HL-60/S4 treated with phorbol 12-myristate 13-acetate at 8.2 ng/mL for 4 days and 3 days (cell line): ENCODE data around the gene MSMO1.

Source experiments
- in situ Hi-C: fragments of 300-500 bp; cut with MboI; formaldehyde crosslinking; loops from 2 replicates; pipeline ENCODE4 v1.15.0; 2022; ENCODE audit warnings: low sequenced_read_pairs

Gene MSMO1

DNA sequence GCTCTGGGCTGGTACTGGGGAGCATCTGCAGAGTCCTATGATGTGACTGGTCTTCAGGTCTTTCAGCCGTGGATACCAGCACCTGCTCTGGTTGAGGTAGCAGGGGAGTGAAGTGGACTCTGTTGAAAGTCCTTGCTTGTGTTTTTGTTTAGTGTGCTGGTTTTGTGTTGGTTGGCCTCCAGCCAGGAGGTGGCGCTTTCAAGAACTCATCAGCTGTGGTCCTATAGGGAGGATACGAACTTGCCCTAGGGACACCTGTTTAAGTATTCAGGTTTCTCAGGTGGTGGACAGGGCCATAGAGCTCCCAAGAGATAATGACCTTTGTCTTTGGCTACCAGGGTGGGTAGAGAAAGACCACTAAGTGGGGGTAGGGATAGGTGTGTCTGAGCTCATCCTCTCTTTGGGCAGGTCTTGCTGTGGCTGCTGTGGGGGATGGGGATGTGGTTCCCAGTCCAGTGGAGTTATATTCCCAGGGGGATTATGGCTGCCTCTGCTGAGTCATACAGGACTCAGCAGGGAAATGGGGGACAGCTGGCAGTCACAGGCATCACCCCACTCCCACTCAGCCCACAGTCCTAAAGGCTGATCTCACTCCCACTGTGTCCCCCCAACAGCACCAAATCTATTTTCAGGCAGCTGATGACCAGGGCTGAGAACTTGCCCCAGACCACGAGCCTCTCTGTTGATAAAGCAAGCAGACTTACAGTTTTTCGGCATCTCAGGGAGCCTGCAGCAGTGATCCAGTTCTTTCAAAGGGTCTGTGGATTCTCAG, 24.1 kb downstream of the MSMO1 start:
- in situ Hi-C loops: no loop called here

DNA sequence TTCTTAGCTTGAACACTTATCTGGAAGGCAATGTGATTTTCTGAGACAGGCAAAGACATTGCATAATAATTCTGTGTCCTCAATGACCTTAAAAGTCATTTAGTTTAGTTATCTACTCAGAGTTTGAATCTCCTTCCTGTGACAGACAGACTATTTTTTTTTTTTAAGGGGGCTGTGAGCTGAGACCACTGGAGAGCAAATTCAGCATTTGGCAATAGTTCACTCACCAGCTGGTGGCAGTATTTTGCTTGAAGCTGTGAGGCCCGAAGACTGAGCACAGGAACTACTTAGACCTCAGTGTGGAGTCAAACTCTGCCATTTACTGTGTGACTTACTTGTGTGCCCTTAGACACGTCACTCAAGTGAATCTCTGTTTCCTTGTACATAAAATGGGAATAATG, 28.4 kb downstream of the MSMO1 start:
- in situ Hi-C loops: no loop called here

DNA sequence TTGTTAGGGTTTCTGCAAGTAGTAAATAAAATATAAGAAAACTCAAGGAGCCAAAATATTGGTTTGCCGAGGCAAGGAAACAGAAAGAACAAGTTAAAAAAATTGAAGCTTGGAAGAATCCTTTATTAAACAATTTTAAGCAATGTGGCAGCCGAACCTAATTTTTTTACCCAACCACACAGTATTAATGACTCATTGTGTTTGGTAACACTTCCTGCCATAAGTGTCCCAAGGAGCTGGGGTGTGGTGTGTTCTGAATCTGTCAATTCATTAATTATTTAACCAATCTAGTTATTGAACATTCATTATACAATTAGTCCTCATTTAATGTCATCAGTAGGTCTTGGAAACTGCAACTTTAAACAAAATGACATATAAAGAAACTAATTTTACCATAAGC, 32.0 kb downstream of the MSMO1 start:
- in situ Hi-C loops: no loop called here

DNA sequence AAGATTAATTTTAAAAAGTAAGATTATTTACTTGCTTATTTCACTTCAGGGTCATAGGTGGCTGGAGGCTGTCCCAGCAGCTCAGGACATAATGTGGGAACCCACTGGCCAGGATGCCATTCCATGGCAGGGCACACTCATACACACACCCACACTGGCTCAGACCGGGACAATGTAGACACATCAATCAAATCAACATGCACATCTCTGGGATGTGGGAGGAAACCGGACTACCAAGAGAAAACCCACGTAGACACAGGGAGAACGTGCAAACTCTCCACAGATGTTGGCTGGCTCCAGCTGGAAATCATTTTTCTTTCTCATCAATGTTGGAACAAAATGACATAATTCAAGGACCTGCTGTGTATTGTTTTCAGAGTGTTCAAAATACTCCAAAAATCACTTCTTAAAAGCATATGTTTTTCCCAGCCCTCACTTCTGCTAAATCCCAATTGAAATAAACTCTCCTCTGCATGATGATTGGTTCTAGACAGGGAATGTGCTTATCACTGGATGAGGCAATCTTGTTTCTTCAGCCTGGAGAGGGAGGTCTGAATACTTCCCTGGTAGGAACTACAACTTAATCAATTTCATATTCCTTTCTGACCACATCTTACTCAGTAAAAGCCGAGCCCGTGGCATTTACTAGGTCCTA, 32.7 kb downstream of the MSMO1 start:
- in situ Hi-C loops: no loop called here

DNA sequence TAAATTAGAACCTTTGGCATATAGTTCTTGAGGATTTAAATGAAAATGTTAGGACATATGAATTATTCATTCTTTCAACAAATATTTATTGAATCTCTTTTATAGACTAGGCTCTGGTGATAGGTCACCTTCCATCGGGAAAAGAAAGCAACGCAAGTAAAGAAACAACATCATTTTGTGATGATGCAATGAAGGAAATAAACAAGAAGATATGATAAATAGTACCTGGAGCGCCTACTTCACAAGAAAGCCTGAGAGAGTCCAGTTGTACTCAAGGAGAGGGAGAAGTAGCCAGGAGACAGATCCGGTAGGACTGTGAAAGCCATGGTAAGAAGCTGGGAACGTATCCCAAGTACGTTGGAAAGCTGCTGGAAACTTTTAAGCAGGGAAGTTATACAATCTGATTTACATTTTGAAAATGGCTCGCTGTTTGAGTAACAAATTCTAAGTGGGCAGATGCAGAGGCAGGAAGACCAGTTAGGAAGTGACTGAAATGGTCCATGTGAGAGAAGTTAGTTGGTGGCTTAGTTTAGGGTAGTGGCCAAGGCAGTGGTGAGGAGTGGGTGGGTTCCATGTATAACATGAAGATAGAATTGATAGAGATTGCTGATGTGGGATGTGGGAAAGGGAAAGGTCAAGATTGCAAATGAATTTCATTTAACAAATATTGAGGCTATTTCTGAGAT, 33.7 kb downstream of the MSMO1 start:
- in situ Hi-C loops: no loop called here

DNA sequence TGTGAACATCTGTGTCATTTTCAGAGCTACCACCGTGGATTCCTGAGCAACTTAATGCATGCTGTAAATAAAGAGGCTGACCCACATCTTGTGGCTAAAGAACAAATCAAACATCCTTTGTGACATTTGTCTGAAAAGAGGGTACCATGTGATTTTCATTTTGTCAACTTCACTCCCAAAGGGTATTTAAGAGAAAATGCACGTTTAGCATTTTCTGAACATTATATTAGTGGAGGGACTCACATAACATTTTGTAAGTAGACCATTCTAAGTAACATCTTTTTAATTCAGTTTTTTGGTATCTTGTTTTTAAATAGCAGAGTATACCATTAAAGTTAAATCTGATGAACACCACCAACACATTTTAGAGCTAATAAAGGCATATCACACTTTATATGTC, 34.3 kb downstream of the MSMO1 start:
- in situ Hi-C loops: no loop called here

DNA sequence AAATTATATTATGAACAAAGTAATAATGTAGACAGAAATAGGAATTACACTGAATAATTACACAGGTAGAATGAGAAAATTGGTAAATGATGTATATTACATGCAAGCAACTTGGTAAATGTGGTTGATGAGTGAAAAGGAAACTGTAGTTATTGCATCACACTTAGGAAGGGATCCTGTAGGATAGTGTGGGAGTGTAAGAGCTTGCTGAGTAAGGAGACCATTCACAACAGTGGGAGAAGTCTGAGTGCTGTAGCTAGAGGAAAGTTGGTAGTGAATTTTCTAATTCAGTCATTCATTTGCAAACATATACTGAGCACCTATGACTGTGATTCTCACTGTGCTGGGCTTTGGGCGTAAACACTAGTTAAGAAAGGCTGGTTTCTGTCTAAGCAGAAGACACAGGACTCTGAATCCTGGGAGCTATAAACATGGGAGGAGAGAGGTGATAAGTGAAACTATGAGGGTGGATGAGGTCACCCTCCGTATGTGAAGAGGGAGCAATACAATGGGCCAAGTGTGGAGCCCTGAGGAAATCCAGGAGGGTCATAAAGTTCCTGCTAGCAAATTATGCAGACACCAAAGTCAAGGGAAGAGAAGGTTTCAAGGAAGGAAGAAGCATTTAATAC, 37.1 kb downstream of the MSMO1 start:
- in situ Hi-C loops: no loop called here

DNA sequence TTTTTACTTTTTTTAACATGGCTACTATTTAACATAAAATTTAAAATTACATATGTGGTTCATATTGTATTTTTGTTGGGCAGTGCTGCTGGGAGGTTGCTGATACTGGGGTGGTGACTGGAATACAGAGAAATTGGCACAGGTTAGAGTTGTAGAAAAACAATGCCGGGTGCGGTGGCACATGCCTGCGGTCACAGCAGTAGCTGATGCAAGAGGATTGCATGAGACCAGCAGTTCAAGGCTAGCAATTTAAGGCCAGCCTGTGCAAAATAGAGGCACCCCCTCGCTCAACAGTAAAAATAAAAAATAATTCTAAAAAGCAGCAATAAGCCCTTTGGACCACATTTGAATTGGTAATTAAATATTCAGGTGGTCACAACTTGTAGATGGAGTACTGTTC, 39.6 kb downstream of the MSMO1 start:
- in situ Hi-C loops: no loop called here

DNA sequence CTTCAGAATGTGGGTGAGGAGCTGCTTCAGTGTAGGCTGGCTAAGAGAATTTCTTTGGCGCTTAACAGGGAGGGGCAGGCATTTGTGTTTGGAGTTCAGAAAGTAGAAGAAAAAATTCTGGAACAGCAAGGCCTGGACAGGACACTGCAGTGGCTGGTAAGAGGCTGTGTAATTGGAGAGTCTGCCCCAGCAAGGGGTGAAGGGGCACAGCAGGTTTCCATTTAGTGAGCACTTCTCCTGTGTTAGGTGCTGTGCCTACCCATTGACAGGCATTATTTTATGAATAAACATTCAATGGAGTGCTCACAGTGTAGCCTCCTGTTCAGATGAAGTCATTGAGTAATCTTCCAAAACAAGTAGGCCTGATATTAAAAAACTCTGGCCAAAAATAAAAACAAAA, 40.6 kb downstream of the MSMO1 start:
- in situ Hi-C loops: no loop called here

DNA sequence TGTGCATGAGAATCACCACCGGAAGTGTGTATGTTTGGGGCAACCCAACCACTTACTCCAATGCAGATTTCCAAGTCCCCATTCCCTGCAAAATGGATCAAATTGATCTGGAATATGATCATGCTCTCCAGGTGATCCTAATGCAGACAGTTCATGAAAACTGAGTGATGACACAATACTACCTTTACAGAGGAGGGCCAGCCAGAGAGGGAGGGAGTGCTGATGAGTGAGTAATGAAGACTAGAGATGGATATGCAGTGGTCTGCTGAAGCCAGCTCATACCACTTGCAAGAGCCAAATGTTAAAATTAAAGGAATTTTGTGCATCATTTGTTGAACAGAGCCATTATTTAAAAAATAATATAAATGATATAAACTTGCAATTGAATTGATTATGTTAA, 41.1 kb downstream of the MSMO1 start:
- in situ Hi-C loops: no loop called here

DNA sequence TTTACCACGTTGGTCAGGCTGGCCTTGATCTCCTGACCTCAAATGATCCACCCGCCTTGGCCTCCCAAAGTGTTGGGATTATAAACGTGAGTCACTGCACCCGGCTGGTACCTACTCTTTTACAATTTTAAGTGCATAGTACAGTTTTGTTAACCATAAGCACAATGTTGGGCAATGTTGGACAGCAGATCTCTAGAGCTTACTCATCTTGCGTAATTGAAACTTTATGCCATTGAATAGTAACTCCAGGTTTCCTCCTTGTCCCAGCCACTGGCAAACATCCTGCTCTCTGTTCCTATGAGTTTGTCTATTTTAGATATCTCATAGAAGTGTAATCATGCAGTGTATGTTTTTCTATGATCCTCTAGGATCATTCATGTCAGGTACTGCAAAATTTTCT, 42.1 kb downstream of the MSMO1 start:
- in situ Hi-C loops: no loop called here

DNA sequence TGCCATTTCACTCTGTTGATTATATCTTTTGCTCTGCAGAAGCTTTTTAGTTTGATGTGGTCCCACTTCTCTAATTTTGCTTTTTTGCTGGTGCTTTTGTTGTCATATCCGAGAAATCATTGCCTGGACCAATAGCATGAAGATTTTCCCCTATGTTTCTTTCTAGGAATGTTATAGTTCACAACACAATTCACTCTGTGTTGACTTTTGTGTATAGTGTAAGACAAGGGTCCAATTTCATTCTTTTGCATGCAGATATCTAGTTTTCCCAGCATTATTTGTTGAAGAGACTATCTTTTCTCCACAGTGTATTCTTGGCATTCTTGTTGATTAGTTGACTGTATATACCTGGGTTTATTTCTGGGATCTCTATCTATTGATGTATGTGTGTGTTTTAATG, 43.1 kb downstream of the MSMO1 start:
- in situ Hi-C loops: no loop called here

DNA sequence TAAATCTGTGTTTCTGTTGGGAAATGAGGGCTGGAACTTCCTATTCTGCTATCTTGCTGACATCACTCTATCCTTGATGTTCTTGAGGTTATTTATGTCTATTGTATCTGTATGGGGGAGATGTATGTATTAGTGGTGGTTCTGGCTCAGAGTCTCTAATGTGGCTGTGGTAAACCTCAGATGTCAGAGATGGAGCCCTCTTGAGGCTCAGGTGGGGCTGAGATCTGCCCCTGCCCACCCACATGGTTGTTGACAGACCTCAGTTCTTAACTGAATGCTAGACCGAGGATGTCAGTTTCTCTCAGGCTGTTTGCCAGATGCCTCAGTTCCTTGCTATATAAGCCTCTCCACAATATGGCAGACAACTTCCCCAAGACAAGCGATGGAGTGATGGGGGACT, 48.0 kb downstream of the MSMO1 start:
- in situ Hi-C loops: no loop called here

DNA sequence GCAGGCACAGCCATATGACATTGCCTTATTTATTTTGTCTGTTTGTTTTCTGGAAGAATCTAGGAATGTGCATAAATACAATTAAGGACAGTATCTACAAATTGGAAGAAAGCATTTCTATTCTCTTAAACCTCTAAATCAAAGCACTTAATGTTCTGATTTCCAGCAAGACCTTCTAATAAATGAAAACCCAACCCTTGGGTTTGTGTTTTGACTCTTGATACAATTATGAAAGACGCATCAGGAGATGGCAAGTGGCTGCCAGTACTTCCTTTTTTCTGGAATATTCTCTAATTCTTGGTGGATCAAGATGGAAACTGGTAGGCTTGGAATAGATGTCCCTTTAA, 50.9 kb downstream of the MSMO1 start:
- in situ Hi-C loops: no loop called here

DNA sequence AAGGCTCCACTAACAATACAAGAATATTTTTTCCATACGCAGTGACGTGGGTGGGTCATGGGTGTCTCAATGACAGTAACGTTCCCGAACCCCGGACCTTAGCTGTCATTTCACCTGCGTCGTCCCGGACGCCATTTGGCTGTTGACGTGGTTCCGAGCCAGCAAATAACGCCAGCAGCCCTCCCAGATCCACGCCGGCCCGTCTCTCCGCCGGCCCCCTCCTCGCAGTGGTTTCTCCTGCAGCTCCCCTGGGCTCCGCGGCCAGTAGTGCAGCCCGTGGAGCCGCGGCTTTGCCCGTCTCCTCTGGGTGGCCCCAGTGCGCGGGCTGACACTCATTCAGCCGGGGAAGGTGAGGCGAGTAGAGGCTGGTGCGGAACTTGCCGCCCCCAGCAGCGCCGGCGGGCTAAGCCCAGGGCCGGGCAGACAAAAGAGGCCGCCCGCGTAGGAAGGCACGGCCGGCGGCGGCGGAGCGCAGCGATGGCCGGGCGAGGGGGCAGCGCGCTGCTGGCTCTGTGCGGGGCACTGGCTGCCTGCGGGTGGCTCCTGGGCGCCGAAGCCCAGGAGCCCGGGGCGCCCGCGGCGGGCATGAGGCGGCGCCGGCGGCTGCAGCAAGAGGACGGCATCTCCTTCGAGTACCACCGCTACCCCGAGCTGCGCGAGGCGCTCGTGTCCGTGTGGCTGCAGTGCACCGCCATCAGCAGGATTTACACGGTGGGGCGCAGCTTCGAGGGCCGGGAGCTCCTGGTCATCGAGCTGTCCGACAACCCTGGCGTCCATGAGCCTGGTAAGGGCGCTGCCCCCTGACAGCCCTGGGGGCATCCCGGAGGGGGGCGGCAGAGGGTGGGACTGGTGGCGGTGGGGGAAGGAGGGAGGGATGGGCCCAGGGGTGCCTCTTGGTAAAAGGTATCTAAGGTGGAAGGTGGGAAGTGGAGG, 51.5 kb downstream of the MSMO1 start, which contains the start of gene CPE:
Gene CPE (plus strand): TSS at position 264 of the 933 bp plus-strand sequence. CDS start 214 bp downstream, at position 478.
- in situ Hi-C loops: no loop called here

DNA sequence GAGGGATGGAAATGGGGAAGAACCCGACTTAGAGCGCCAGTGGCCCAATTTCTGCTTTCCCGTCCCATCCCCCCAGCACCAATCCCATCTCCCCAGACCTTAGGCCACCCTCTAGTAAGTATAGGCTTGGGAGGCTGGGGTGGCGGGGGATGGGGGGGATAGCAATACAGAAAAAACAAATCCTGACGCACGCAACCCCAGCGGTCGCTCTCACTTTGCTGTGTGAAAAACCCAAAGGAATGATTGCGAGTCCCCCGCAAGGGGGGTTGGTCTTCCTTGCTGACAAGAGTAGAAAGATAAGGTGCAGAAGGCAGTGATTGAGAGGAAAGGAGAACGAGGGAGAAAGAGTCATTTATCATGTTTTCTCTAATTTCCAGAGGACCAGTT, 52.2 kb downstream of the MSMO1 start:
- in situ Hi-C loops: no loop called here

DNA sequence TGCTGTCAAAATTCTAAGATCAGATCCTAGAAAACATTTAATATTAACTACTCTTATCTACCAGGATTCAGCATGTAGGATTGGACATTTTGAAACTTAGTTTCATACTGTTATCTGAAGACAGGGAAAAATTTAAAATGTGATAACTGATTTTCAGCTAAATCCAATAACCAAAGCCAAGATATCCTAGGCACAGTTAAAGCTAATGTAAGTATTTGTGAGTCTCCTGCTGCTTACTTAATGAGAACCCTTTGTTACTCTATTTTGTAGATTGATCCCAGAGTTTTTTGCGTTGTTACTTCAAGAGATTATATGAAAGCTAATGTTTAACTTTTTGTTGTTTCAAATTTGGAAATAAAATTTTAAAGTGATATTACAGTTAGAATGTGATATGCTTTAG, 53.3 kb downstream of the MSMO1 start:
- in situ Hi-C loops: no loop called here

DNA sequence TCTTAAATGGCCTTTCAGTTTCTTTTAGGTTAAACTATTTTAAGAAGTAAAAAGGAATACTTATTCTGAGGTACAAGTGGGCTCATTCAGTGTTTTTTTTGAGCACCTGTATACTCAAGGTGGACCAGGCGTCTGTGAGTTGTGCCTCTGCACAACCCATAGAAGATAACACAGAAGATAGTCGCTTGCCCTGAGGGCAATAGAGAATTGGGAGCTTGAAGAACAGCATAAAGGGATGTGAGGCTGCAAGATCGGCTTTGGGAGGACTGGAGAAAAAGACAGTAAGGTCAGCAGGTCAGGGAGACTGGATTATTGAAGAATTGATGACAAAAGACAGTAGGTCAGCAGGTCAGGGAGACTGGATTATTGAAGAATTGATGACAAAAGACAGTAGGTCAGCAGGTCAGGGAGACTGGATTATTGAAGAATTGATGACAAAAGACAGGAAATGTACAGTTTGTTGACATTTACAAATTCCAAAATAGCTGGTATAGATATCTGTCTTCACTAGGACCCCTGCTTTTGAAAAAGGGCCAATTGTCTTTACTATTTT, 54.4 kb downstream of the MSMO1 start:
- in situ Hi-C loops: no loop called here

DNA sequence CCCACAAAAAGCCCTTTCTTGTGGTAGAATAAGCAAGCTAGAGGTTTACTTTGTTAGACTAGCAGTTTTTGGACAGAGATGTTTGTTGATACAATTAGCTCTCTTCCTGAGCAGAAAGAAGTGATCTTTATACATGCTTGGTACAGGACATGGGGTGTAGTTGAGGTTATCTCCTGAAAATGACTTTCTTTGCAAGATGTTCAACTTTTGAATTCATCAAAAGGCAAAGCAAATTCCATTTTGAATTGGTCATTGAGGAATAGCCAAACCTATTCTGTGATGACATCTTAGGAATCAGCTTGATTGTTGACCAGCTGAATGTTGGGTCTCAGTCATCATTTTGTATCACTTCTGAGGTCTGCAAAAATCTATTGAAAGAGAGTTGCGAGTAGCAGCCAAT, 55.2 kb downstream of the MSMO1 start:
- in situ Hi-C loops: no loop called here

DNA sequence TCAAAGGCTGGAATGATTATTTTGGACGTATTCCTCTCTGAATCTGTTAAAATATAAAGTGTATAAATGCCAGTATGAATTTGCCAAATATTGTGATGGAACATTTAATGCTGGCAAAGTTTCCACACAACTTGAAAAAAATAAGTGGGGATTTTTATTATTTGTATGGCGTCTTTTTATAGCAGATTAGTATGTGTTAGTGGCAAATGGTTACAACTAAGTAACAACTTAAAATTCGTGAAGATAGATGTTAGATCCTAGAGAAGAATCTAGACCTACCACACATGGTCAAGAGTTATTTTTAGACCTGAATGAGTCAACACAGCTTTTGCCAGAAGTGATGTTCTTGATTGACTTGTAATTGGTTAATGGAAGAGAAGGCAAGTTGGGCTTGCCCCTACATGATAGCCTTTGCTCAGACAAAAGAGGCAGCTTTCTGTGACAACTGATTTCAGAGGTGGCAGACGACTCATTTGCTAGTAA, 56.2 kb downstream of the MSMO1 start:
- in situ Hi-C loops: no loop called here
